Germinal center (tissue), 1 donor: Measurements from ENCODE around the gene PTTG2.
"Not testable (repeated sequence)": the region's sequence is repeated elsewhere in the genome, so short reads cannot be mapped to it uniquely, and the experiment has no call there.

Experiments
- DNase-seq: peaks from one replicate; pipeline ENCODE4 v3.0.0; 2012; ENCODE audit warnings: mixed read lengths, low spot score

PTTG2 gene

DNA sequence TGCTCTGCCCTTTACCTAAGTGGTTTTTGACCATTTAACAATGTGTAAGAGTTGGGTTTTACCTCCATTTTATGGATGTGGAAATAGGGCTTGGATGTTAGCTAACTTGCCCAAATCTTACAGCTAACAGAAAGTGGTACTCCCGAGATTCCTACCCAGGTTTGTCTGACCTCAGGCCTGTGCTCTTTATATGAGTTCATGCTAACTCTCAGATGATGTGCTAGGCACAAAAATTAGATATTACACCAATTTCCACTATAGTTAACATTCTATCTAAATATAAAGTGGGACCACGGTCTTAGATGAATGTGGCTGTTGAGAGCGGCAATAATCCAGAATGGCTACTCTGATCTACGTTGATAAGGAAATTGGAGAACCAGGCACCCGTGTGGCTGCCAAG lies at the start of gene PTTG2:
Gene PTTG2, plus strand, starts transcription at position 301 of the 400 bp plus-strand sequence. Its CDS starts 37 bp downstream, at position 338.
- no peak for DNase-seq

DNA sequence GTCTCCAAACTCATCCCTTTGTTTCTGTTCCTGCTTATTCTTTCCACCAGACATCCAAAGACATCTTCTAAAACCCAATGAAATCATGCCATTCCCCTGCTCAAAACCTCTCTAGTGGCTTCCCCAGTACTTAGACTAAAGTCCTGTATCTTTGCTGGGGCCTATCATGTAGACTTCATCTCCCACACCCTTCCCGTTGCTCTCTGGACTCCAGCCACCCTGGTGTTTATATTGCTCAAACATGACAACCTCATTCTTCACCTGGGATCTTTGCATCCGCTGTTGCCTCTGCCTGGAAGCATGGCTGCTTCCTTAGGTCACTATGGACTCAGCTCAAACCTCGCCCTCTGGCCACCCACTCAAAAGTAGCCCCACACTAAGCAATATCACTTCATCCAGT lies 45.7 kb upstream of the PTTG2 start:
- no peak for DNase-seq

DNA sequence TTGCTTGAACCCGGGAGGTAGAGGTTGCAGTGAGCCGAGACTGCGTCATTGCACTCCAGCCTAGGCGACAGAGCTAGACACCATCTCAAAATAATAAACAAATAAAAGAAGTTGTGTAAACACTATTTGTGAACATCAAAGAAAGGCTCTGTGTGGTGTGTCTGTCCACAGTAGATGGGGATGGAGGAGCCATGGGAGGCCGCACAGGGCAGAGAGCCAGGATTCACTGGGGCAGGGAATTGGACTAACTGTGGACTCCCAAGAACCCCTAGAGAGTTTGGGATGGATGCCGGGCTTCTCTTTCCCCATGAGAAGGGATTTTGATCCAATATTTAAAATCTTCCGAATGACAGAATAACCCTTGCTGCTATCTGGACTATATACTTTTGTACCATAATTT lies 42.8 kb upstream of the PTTG2 start:
- no peak for DNase-seq

DNA sequence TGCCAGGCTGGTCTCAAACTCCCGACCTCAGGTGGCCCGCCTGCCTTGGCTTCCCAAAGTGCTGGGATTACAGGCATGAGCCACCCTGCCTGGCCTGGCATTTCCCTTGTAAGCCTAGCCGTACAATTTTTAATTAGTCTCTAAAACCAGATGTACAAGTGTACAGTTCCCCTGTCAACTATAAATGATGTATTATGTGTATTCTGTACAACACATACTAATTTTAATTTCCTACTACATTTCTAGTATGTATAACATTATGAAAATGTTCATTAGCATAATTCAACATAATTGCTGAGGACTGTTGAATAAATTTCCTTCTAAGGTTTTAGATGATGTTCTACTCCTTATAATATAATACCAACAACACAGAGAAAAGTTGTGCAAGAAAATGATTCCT lies 41.5 kb upstream of the PTTG2 start:
- DNase-seq = no peak

DNA sequence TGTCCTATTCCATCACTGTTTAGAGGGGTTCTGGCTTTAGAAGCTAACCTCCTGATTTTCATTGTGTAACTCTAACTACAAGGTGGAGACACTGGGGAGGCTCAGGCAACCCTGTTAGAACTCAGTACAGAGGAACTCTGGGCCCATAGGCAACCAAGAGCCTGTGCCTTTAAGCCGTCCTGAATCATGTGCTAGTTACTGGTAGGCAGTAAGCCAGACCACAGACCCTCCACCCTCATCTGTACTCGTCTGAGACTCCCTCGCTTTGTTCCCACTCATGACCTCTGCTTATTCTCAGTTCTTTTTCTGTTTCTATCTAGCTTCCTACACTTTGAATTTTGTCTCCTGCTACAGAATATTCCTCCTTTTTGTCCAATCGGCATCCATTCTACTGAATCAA lies 37.9 kb upstream of the PTTG2 start:
- no peak for DNase-seq

DNA sequence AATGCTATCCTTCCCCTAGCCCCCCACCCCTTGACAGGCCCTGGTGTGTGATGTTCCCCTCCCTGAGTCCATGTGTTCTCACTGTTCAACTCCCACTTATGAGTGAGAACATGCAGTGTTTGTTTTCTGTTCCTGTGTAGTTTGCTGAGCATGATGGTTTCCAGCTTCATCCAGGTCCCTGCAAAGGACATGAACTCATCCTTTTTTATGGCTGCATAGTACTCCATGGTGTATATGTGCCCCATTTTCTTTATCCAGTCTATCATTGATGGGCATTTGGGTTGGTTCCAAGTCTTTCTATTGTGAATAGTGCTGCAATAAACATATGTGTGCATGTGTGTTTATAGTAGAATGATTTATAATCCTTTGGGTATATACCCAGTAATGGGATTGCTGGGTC lies 37.1 kb upstream of the PTTG2 start:
- not testable (repeated sequence) for DNase-seq

DNA sequence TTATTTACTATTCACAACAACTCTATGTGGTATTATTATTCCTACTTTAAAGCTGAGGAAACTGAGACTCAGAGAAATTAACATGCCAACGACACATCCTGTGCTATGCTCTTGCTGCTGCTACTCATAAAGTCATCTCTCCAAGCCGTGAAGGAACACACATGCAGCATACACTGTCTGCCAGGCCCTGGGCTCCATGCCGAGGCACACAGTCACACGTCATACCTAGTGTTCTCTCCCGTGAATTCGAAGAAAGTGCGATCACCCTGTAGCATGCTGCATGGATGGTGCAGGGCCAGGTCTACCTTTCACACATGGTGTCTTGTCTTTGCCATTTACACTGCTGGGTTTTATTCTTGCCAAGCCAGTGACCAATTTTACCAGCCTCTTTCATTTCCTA lies 35.3 kb upstream of the PTTG2 start:
- no peak for DNase-seq

DNA sequence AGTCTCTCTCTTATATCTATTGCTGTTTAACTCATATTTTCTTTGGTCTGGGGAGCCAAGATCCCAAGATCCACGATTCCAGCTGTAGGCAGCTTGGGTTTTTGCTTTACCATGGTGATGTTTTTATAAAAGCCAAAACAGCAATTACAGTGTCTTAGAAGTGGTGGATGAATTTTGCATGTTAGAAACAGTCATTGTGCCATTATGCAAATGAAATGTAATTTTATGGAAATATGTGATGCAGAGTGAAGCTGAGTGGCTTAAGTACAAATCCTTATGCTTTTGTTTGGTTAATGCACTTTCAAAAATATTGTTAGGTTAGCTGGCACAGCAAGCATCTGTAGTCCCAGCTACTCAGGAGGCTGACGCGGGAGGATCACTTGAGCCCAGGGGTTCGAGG lies 32.8 kb upstream of the PTTG2 start:
- no peak for DNase-seq

DNA sequence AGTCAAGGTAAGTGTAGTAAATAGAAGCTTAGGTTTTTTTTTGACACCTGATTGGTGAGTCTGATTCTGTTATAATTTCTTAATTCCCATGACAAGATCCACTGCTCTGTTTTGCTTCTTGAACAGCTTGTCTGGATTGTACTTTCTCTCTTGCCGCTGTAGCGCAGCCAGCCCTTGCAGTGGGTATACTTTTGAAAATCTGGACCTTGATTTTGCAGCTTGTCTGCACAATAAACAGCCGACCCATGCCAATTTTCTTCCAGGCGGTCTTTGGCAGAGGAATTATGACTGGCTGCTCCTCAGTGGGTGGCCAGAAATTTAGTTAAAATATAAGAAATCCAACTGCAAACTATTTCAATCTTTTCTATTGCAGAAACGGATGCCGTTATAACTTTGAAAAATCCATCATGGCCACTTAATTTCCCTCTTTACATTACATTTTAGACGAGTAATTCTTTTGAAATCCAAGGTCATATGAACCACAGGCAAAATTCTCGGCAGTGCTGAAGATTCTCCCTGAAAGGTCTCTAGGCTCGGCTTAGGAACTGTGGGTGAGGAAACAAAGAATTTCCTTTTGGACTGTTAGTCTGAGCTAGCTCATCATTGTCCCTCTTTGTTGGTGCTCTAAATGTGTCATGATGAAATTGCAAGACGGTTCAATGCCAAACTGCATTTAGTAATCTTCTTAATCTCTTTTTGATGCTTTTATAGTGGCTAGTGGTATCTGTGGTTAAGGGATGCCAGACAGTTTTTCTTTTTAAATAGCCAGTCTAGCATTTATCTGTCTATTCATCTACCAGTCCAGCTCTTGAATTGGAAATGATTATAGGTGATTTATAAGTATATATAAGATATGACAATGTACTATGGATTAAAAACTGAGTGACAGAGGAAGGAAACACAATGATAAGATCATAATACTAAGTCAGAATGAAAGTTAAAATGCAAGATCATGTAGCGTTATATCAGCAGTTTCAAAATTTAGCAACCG lies 31.5 kb upstream of the PTTG2 start:
- no peak for DNase-seq

DNA sequence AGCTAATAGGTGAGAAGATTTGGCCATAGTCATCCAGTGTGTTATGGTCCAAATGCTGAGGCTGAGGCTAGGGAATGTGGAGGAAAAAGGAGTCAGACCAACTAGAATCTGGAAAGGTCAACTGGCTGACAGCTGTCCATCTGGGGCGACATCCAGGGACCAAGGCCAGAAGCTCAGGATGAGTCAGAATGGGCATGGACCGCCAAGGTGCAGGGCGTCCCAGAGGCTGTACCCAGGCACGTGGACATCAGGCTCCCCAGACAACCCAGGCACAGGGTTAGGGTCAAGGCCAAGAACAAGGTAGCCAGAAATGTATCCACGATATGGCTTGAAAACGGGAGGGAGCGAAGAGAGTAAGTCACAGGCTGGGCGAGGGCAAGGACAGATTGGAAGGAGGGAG lies 26.1 kb upstream of the PTTG2 start:
- DNase-seq = no peak

DNA sequence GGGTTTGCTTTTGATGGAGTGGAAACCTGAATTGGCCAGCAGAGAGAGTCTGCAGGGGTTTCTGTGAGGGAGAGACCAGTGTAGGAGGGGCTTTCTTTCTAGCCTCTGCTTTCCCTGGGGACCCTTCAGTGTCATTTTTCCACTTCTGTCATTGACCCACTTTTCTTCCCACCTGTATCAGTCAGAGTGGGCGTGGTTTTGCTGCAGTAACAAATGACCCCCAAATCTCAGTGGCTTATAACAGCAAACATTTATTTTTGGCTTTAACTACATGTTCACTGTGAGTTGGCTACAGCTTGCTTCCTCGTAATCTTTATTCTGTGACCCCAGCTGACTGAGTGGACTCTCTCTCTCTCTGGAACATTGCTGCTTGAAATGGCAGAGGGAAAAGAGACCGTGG lies 25.6 kb upstream of the PTTG2 start:
- DNase-seq = no peak

DNA sequence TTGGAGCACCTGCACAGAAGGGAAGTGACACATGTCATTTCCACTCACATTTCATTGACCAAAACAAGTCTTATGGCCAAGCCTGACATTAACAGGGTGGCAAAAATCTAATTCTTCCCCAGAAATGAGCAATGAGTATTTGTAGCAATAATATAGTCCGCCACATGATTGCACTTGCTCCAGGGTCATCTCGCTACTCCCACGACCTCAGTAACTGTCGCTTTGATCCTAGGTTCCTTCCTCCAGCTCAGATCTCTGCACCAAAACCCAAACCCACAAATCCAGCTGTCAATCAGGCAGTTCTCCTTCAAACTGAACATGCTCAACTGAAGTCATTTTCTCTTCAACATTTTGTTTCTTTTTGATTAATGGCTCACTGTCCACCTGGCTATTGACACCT lies 25.2 kb upstream of the PTTG2 start:
- DNase-seq = no peak

DNA sequence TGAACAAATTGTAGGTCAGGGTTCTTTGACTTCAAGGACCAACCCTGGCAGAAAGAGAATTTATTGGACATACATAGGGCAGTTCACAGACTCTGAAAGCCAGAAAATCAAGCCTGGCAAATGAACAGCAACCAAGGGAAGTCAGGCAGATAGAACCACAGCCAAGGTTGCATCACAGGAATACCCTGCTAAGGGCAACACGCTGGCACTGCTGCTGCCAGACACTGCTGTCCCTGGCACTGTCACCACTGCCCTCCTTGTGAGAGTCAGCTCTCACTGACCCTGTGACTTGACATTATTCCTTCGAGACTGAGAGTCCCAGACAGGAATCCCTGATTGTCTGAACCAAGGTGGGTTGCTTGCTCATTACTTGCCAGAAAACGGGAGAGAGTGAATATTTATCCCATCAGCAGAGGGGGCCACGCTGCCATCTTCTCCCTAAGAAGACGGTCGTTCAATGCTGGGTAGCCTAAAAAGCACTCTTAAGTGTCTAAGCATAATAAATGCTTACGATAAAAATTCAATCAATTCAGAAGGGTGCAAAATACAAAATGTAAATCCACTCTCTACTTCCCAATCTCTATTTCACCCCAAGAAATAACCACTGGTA lies 23.2 kb upstream of the PTTG2 start:
- no peak for DNase-seq

DNA sequence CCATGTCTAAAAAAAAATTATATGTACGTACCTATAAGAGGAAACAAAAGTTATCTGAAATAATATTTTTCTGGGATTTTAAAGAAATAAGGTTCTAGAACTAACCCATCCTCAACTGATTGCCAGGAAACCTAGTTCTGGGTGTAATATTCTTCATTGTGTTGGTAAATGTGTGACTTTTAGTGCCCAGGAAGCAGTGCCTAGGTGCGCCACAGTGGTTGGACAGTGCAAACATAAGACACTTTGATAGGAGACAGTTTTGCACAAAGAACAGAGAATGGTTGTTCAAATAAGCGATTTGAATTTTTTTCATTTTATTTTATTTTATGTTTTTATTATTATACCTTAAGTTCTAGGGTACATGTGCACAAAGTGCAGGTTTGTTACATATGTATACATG lies 22.0 kb upstream of the PTTG2 start:
- DNase-seq = no peak

DNA sequence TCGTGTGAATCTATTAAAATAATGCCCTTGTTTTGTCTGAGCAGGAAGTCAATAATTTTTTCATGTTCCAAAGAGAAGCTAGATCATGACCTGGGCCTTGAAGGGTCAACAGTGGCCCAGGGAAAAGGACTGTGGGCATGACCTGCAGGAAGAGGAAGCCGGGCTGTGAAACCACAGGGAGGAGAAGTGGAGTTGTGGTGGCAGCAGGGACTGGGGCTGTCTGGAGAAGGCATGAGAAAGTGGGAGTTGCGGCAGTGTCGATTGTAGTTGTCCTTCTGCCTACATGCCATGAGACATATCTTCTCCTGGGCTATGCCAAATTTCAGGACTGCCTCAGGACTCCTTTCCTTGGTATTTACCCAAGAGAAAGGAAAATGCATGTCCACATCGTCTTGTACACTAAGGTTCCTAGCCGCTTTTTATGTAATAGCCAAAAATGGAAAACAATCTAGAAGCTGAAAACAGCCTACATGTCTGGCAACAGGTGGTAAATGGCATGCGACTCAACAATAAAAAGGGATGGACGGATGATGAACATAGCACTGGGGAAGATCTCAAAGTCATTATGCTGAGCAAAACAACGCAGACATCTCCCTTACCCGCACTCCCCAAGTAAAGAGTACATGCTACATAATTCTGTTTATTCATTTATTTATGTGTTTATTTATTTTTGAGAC lies 13.6 kb upstream of the PTTG2 start:
- DNase-seq = no peak

DNA sequence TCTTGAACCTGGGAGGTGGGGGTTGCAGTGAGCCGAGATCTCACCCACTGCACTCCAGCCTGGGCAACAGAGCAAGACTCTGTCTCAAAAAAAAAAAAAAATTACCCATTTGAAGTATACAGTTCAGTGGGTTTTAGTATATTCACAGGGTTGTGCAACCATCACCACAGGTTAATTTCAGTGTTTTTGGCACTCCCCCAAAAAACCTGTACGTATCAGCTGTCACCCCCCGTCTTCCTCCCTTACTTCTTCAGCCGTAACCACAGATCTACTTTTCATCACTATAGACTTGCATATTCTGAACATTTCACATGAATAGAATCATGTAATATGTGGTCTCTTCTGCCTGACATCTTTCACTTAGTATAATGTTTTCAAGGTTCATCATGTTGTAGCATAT lies 11.7 kb upstream of the PTTG2 start:
- no peak for DNase-seq

DNA sequence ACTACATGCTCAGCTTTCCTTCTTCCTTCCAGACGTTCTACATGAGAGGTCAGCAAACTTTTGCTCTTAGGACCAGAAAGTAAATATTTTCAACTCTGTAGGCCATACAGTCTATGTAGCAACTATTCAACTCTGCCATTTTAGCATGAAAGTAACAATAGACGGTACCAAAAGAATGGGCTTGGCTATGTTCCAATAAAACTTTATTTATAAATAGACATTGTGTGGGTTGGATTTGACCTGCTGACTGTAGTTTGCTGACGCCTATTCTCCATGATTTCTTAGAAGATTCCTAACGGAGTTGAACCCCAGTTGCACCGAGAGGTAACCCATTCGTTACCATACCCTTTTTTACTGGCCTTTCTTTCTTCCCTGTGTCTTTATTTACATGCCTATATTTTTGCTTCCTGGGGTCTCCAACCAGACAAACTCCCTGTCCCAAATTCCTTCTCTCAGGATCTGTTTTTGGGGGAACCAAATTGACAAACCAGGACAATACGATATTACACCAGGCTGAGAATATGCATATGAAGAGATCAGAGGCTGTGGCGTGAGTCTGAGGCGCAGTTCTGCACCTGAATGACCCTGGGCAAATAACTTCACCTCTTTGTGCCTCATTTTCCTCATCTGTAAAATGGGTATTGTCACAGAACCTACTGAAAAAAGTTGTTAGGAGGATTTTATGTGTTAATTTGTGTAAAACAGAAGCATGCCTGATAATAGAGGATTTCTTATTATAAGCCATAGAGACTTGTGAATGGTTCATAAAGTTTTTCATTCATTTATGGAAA lies 10.4 kb upstream of the PTTG2 start:
- DNase-seq = no peak

DNA sequence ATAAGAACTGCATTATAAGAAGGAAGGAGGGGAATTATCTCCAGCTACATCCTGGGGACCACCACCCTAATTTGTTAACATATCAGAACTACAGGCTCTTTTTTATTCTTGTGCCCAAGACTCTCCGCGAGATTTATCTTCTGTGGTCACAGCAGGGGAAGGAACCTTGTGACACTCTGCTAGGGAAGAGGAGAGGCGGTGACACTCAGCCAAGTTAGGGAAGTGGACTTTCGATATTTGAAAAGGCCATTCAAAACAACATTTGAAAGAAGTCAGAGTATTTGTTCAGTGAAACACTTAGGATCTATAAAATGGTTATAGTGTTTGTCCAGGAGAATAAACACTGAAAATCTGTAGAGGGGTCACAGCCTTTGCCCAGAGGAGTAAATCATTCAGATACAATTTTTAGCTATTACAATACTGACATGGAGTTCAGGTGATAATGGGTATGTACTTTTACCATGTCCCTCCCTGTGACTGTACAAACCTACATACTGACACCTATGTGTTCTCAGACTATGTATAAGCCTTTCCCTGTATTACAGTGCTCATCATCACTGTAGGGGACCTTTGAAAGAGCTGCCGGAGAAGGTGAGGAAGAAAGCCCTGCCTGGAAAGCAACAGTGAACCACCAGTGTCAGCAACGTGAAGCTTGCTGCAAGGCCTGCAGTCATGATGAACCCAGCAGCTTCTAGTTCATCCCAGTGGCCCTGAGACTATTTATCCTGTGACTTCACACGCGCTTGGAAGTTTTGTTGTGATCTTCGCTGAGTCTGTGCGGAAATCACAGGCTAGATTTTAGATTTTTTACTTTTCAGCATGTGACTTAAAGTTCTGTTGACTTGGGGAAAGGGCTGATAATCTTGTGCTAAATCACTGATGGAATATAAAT lies 8.5 kb upstream of the PTTG2 start:
- no peak for DNase-seq

DNA sequence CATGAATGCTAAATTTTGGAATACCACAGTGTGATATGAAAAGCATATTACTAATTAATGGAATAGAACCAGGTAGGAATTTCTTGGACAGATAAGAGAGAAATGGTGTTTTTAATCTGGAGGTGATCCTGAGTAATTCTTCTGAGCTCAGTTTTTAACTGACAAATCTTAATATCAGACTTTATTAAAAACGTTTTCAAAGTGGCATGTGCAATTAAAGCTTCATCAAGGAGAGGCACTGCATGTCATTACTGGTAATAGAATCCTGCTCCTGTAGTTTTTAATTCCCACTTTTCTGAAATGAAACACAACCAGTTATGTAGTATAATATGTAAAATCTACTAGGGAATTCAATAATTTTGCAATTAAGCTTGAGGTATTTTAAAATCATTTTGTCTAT lies 7.0 kb upstream of the PTTG2 start:
- no peak for DNase-seq

DNA sequence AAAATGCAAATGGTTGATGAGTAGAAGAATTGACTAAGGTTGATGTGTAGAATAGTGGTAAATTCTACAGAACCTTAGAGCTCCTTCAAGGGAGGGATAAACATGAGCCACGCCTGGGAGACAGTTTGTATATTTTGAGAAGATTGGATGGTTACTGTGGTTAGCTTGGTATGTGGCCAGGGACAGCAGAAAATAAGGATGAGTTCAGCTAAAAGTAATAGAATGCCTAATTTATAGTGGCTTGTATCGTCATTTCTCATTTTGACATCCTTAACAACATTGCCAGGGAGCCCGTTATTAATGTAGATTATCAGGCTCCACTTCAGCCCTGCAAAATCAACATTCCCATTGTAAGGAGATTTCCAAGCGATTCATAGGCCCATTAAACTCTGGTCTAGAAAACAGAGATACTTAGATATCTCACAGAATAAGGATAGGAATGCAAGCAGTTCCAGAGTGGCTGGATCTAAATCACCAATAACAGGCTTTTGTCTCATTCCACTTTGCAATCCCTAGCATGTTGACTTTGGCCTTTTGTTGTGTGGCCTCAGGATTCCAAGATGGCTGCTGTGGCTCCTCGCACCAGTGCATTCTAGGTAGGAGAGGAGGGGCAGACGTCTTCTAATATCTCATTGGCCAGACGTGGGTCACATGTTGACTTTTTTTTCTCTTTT lies 6.4 kb upstream of the PTTG2 start:
- no peak for DNase-seq

DNA sequence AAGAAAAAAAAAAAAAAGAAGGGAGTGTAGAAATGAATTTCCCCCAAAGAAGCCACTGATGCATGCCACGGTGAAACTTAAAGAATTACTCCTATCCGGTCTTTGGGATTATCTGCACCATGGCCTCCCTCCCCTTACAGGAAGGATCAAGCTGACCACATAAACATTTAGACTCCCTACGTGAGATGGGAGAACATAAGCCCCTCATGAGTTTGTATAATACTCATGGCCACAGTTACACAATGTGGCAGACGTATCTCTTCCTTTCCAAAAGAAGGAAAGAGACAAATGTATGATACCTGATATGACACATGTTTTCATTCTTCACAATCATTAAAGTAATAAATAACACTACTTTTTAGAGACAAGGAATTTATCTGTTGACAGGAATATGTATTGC lies 3.3 kb upstream of the PTTG2 start:
- no peak for DNase-seq
